HFF-Myc (cell line): ENCODE results near the gene LINGO1.

Experiments used
- DNase-seq: peaks from one replicate; pipeline ENCODE4 v3.0.0-alpha.2; 2011; ENCODE audit warnings: low read depth; ENCODE audit errors: extremely low read depth
- H3K4me3 ChIP-seq: replicated peaks from 2 replicates; pipeline ENCODE4 v1.5.1; 2011; ENCODE audit warnings: low read depth, mild to moderate bottlenecking, control low read depth, low read length
- CTCF ChIP-seq: IDR thresholded peaks from 2 replicates; pipeline ENCODE4 v1.5.1; 2012; ENCODE audit warnings: mild to moderate bottlenecking, low read depth, low read length, control low read depth; ENCODE audit errors: missing control alignments

LINGO1 gene

GRCh38 chr15:77627581-77627980, 5.1 kb downstream of the LINGO1 start:
- no peak for TF ChIP-seq CTCF
- no peak for DNase-seq
- H3K4me3 ChIP-seq: no peak overlapping the region

- DNase-seq: no peak
- TF ChIP-seq CTCF: no peak
Measured at GRCh38 chr15:77627067-77627466, 5.6 kb downstream of the LINGO1 start.

DNA sequence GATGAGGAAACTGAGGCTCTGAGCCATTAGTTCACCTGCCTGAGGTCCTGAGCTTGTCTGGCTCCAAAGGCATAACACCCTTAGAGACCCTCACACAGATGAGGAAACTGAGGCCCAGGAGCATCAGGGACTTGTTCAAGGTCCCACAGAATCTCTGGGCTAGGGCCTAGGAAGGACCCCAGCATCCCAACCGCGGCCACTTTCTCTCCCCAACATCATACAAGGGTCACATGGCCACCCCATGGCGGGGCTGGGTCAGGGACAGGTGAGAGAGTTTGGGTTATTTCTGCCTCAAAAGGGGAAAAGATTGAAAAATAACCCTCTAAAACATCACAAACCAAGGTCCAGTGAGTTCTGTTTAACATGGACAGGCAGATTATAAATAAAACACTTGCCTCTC, 6.7 kb downstream of the LINGO1 start:
- DNase-seq: no peak
- no peak for TF ChIP-seq CTCF
- no peak overlapping the region for H3K4me3 ChIP-seq

More at GRCh38 chr15:77627067-77627466, 5.6 kb downstream of the LINGO1 start:
- no peak overlapping the region for H3K4me3 ChIP-seq

DNA sequence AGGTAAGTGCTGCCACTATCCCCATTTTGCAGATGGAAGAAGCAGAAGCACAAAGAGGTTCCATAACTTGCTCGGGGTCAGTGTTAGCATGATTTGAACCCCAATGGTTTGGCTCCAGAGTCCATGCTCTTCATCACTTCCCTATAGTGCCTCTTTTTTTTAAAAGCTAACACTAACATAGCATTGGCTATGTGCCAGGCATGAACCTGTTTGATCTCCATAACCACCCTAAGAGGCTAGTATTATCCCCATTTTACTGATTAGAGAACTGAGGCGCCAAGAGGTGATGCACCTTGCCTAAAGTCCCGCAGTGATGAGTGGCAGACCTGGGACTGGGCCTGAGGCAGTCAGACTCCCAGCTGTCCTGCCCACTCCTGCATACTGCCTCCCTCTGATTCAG, 7.3 kb downstream of the LINGO1 start:
- TF ChIP-seq CTCF: no peak
- DNase-seq: no peak
- H3K4me3 ChIP-seq: no peak overlapping the region

- no peak overlapping the region for H3K4me3 ChIP-seq
- TF ChIP-seq CTCF: no peak
- no peak for DNase-seq
Measured at GRCh38 chr15:77624868-77625267, 7.8 kb downstream of the LINGO1 start.

- no peak for DNase-seq
- H3K4me3 ChIP-seq: no peak overlapping the region
- TF ChIP-seq CTCF: no peak
Measured at GRCh38 chr15:77623755-77624524, 8.8 kb downstream of the LINGO1 start.
